Measurements from ENCODE around the gene TSPEAR.

DNA sequence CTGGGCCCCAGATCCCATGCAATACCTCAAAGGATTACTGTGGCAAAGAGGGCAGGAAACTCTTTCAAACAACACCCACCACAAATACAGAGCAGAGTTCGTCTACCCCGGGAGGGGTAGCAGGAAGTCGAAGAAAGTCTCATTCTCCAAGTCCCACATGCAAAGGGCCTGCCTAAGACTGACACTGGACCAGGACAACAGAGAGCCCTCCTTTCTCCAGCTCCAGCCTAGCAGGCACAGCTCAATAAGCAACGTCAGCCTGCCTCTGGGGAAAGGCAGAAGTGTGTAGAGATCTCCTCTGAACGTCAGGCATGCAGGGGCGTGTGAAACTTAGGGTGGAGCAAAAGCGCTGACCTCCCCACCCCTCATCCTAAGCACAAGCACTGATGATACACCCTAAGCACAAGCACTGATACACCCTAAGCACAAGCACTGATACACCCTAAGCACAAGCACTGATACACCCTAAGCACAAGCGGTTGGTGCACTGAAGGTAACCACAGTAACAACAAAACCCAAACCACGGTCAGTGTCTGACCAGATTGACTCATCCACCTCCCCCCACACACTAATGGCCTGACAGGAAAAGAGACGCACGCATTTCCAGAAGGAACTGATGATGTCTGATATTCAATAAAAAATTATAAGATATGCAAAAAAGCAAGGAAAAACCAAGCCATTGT, 52.3 kb downstream of the TSPEAR start:
- TF ChIP-seq, protein P1, sequence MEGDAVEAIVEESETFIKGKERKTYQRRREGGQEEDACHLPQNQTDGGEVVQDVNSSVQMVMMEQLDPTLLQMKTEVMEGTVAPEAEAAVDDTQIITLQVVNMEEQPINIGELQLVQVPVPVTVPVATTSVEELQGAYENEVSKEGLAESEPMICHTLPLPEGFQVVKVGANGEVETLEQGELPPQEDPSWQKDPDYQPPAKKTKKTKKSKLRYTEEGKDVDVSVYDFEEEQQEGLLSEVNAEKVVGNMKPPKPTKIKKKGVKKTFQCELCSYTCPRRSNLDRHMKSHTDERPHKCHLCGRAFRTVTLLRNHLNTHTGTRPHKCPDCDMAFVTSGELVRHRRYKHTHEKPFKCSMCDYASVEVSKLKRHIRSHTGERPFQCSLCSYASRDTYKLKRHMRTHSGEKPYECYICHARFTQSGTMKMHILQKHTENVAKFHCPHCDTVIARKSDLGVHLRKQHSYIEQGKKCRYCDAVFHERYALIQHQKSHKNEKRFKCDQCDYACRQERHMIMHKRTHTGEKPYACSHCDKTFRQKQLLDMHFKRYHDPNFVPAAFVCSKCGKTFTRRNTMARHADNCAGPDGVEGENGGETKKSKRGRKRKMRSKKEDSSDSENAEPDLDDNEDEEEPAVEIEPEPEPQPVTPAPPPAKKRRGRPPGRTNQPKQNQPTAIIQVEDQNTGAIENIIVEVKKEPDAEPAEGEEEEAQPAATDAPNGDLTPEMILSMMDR (conservative IDR thresholded peaks at IDR 0.05; ENCODE audit: low read length) = no peak
- TF ChIP-seq EZH2phosphoT487 (IDR thresholded peaks at IDR 0.05; ENCODE audit: borderline replicate concordance, low read depth, low read length) = no peak

Measured in OCI-LY7 (cell line).